Erythroblast (primary cell): ENCODE measurements around the gene SLC25A45.

Experiments used
- GATA1 ChIP-seq: IDR thresholded peaks from 2 replicates; pipeline ENCODE4 v1.6.1; 2011; ENCODE audit warnings: low read depth, mild to moderate bottlenecking, control low read depth, low read length, moderate library complexity
- POLR2A ChIP-seq: IDR thresholded peaks from 2 replicates; pipeline ENCODE4 v1.6.1; 2011; ENCODE audit warnings: mild to moderate bottlenecking, low read length

GRCh38 chr11:65389294-65389980 lies 7.0 kb upstream of the SLC25A45 start:
- no peak for TF ChIP-seq POLR2A
- no peak for TF ChIP-seq GATA1
